GM19395 (cell line): Measurements from ENCODE around the gene POU5F1.
"Not testable (repeated sequence)": the region's sequence is repeated elsewhere in the genome, so short reads cannot be mapped to it uniquely, and the experiment has no call there.

Source experiments
- ATAC-seq: cut with Tn5 transposase; IDR thresholded peaks from one replicate; pipeline ENCODE4 v1.9.1; 2021; ENCODE audit warnings: mild to moderate bottlenecking, moderate library complexity; ENCODE audit not compliant: unreplicated experiment

The POU5F1 gene

GRCh38 chr6:31169123-31169857 lies 1.2 kb downstream of the POU5F1 start:
- ATAC-seq: no peak

- no peak for ATAC-seq
Measured at GRCh38 chr6:31168606-31169005, 1.9 kb downstream of the POU5F1 start.

GRCh38 chr6:31165986-31166385 lies 4.5 kb downstream of the POU5F1 start:
- ATAC-seq: no peak

GRCh38 chr6:31165064-31165832 lies 5.2 kb downstream of the POU5F1 start:
- ATAC-seq: peak; percentile 89

GRCh38 chr6:31164475-31165063 lies 5.9 kb downstream of the POU5F1 start:
- not testable (repeated sequence) for ATAC-seq

- ATAC-seq: no peak
Measured at GRCh38 chr6:31163922-31164321, 6.6 kb downstream of the POU5F1 start.

- no peak for ATAC-seq
Measured at GRCh38 chr6:31162463-31163165, 7.9 kb downstream of the POU5F1 start.

GRCh38 chr6:31161216-31162126 lies 9.0 kb downstream of the POU5F1 start:
- ATAC-seq: no peak

- ATAC-seq: no peak
Measured at GRCh38 chr6:31158863-31159855, 11.3 kb downstream of the POU5F1 start.

GRCh38 chr6:31158140-31158862 lies 12.2 kb downstream of the POU5F1 start, which contains the start of gene TCF19:
TSS of gene TCF19 (plus strand) at chr6:31158589. CDS start at chr6:31159470, 881 bp downstream.
- peak; percentile 86 for ATAC-seq

- ATAC-seq: peak; percentile 9
Measured at GRCh38 chr6:31157513-31158139, 12.9 kb downstream of the POU5F1 start, which contains the start of gene CCHCR1. TSS of gene CCHCR1 (minus strand) at chr6:31157802. CDS start at chr6:31157600, 202 bp downstream.

- ATAC-seq: no peak
Measured at GRCh38 chr6:31156641-31157040, 13.8 kb downstream of the POU5F1 start.

GRCh38 chr6:31154436-31154835 lies 16.0 kb downstream of the POU5F1 start:
- no peak for ATAC-seq

- ATAC-seq: no peak
Measured at GRCh38 chr6:31152781-31153180, 17.7 kb downstream of the POU5F1 start.

- ATAC-seq: no peak
Measured at GRCh38 chr6:31149827-31150447, 20.5 kb downstream of the POU5F1 start.

GRCh38 chr6:31145386-31145785 lies 25.1 kb downstream of the POU5F1 start:
- ATAC-seq: no peak

GRCh38 chr6:31144970-31145340 lies 25.5 kb downstream of the POU5F1 start:
- no peak for ATAC-seq
